Measurements from ENCODE around the gene CNGB1. TPM values are rescaled to one million over a fixed set of nuclear protein-coding genes. Genes with fewer than 3 reads are reported as not detected.

Gene CNGB1
- total RNA-seq, 1 donor: not detected

DNA sequence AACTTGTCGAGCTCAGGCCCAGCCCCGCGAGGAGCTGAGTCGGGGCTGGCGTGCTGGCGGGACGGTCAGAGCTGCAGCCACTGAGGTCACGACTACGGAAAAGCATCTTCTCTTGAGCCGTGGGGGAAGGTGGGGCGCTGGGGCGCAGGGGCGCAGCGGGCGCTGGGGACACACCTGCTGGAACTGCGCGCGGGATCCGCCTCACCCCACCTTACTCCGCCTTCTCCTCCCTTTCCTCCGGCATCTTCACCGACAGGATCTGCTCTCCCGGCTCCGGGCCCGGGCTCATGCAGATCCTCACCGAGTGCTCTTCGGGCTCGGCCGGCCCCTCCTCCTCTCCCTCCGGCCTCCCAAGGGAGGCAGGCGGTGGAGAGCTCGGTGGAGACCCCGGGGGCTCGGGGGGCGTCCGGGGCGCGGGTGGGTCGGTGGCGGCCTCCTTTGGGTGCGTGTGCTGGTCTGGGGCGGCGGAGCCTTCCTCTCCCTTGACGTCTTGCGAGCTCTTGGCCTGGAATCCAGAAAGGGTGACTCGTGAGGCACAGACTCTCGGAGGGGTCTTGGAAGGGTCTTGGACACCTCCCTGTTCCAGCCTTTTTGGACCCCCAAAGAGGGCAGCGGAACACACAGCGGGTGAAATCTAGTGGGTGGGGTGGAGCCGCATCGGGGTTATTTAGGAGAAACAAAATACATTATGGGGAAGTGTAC lies 86.8 kb downstream of the CNGB1 start:
- Histone ChIP-seq H3K27me3 (ENCODE audit: insufficient read depth, low read length) (peaks cover 76% of the 10 kb centered on the region), H4K20me1 (ENCODE audit: insufficient read depth, low read length) (no peaks in the 10 kb centered on the region), H3K27ac (ENCODE audit: low read depth, low read length) (no peak overlapping the region), H3K36me3 (ENCODE audit: insufficient read depth, low read length) (no peaks in the 10 kb centered on the region), H3K9me3 (ENCODE audit: low read depth, low read length) (no peaks in the 10 kb centered on the region), H3K4me1 (ENCODE audit: insufficient read depth, low read length) (peaks cover 17% of the 10 kb centered on the region), H2AFZ (ENCODE audit: low read length) (no peak overlapping the region), H3K4me3 (ENCODE audit: insufficient read depth, low read length) (no peak overlapping the region), H3K4me2 (ENCODE audit: insufficient read depth, low read length) (peak overlapping the region; percentile 9), H3K79me2 (ENCODE audit: insufficient read depth, low read length) (no peaks in the 10 kb centered on the region)
- DNase-seq (ENCODE audit: insufficient read length, low spot score, missing footprints): no peak
- TF ChIP-seq, protein P1, sequence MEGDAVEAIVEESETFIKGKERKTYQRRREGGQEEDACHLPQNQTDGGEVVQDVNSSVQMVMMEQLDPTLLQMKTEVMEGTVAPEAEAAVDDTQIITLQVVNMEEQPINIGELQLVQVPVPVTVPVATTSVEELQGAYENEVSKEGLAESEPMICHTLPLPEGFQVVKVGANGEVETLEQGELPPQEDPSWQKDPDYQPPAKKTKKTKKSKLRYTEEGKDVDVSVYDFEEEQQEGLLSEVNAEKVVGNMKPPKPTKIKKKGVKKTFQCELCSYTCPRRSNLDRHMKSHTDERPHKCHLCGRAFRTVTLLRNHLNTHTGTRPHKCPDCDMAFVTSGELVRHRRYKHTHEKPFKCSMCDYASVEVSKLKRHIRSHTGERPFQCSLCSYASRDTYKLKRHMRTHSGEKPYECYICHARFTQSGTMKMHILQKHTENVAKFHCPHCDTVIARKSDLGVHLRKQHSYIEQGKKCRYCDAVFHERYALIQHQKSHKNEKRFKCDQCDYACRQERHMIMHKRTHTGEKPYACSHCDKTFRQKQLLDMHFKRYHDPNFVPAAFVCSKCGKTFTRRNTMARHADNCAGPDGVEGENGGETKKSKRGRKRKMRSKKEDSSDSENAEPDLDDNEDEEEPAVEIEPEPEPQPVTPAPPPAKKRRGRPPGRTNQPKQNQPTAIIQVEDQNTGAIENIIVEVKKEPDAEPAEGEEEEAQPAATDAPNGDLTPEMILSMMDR (IDR thresholded peaks at IDR 0.05; ENCODE audit: extremely low read depth, low read depth, low read length): no peak

DNA sequence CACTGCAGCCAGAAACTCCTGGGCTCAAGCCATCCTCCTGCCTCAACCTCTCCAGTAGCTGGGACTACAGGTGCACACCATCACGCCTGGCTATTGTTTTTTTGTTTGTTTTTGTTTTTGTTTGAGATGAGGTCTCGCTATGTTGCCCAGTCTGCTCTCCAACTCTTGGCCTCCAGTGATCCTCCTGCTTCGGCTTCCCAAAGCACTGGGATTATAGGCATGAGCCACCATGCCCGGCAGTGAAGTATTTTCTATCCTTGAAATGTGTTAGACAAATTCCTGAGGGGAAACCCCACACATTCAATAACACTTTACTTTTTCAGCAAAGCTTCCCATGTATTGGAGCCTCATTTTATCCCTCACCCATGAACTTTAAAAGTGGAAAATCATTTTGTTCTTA lies 87.4 kb downstream of the CNGB1 start:
- DNase-seq (ENCODE audit: insufficient read length, low spot score, missing footprints): no peak
- H3K27me3 ChIP-seq (ENCODE audit: insufficient read depth, low read length): peaks cover 78% of the 10 kb centered on the region

DNA sequence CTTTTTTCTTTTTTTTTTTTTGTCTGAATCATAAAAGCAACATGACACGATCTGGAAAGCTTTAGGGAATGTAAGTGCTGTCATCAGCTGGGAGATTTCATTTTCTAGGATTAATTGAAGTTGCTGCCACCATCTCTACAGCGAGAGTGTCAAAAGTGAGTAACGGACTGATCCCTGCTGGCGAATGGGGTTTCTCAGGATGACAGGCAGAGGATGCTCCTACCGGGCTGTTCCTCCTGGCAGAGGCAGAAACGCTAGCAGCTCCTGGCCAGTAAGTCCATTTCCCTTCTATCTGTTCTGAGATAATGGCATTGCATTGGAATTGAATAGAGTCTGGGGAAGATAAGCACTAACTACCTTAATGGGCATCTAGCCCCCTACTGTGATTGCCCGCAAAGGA lies 88.1 kb downstream of the CNGB1 start:
- TF ChIP-seq, protein P1 (IDR thresholded peaks at IDR 0.05; ENCODE audit: extremely low read depth, low read depth, low read length): no peak
- DNase-seq (ENCODE audit: insufficient read length, low spot score, missing footprints): peak; percentile 94
- Histone ChIP-seq H3K36me3 (ENCODE audit: insufficient read depth, low read length) (no peaks in the 10 kb centered on the region), H3K9me3 (ENCODE audit: low read depth, low read length) (no peaks in the 10 kb centered on the region), H3K79me2 (ENCODE audit: insufficient read depth, low read length) (no peaks in the 10 kb centered on the region), H3K4me1 (ENCODE audit: insufficient read depth, low read length) (peaks cover 17% of the 10 kb centered on the region), H3K27ac (ENCODE audit: low read depth, low read length) (no peak overlapping the region), H3K4me2 (ENCODE audit: insufficient read depth, low read length) (peak overlapping the region; percentile 68), H2AFZ (ENCODE audit: low read length) (no peak overlapping the region), H4K20me1 (ENCODE audit: insufficient read depth, low read length) (no peaks in the 10 kb centered on the region), H3K27me3 (ENCODE audit: insufficient read depth, low read length) (peaks cover 77% of the 10 kb centered on the region), H3K4me3 (ENCODE audit: insufficient read depth, low read length) (no peak overlapping the region)

More for the DNA sequence above, 87.4 kb downstream of the CNGB1 start:
- peak overlapping the region; percentile 9 for H3K4me2 ChIP-seq (ENCODE audit: insufficient read depth, low read length)
- TF ChIP-seq, protein P1 (IDR thresholded peaks at IDR 0.05; ENCODE audit: extremely low read depth, low read depth, low read length): no peak
- no peak overlapping the region for H3K27ac ChIP-seq (ENCODE audit: low read depth, low read length)
- H3K79me2 ChIP-seq (ENCODE audit: insufficient read depth, low read length): no peaks in the 10 kb centered on the region
- H4K20me1 ChIP-seq (ENCODE audit: insufficient read depth, low read length): no peaks in the 10 kb centered on the region
- H3K9me3 ChIP-seq (ENCODE audit: low read depth, low read length): no peaks in the 10 kb centered on the region
- H3K4me1 ChIP-seq (ENCODE audit: insufficient read depth, low read length): peaks cover 17% of the 10 kb centered on the region
- no peak overlapping the region for H2AFZ ChIP-seq (ENCODE audit: low read length)
- H3K4me3 ChIP-seq (ENCODE audit: insufficient read depth, low read length): no peak overlapping the region
- no peaks in the 10 kb centered on the region for H3K36me3 ChIP-seq (ENCODE audit: insufficient read depth, low read length)

DNA sequence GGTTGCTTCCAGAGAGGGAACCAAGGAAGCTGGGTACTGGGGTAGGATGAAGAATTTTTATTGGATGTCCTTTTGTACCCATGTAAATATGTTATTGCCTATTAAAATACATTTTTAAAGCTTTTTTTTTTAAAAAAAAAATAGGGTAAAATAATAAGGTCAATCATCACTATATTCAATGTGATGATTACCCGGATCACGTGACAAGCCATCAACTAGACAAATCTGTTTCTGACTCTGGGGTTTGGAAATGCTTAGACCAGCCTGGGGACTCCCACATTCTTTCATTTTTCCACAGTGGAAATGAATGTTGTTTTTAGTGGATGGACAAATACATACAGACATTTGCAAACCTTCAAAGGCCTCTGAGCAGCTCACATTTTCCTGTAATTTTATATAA lies 88.7 kb downstream of the CNGB1 start:
- no peak overlapping the region for H2AFZ ChIP-seq (ENCODE audit: low read length)
- peaks cover 17% of the 10 kb centered on the region for H3K4me1 ChIP-seq (ENCODE audit: insufficient read depth, low read length)
- no peak for DNase-seq (ENCODE audit: insufficient read length, low spot score, missing footprints)
- TF ChIP-seq, protein P1 (IDR thresholded peaks at IDR 0.05; ENCODE audit: extremely low read depth, low read depth, low read length): no peak
- H3K9me3 ChIP-seq (ENCODE audit: low read depth, low read length): no peaks in the 10 kb centered on the region
- no peaks in the 10 kb centered on the region for H3K79me2 ChIP-seq (ENCODE audit: insufficient read depth, low read length)
- no peak overlapping the region for H3K4me3 ChIP-seq (ENCODE audit: insufficient read depth, low read length)
- H3K27me3 ChIP-seq (ENCODE audit: insufficient read depth, low read length): peaks cover 77% of the 10 kb centered on the region
- H3K27ac ChIP-seq (ENCODE audit: low read depth, low read length): no peak overlapping the region
- peak overlapping the region; percentile 68 for H3K4me2 ChIP-seq (ENCODE audit: insufficient read depth, low read length)
- H3K36me3 ChIP-seq (ENCODE audit: insufficient read depth, low read length): no peaks in the 10 kb centered on the region
- no peaks in the 10 kb centered on the region for H4K20me1 ChIP-seq (ENCODE audit: insufficient read depth, low read length)
